ENCODE measurements around the gene MEGF6. TPM values are rescaled to one million over a fixed set of nuclear protein-coding genes. Genes with fewer than 3 reads are reported as not detected.

The MEGF6 gene
- total RNA-seq, 1 donor from 2014 or later = 194 TPM

GRCh38 chr1:3454811-3455618 lies 156.3 kb downstream of the MEGF6 start:
- Histone ChIP-seq H3K27me3 (no peaks in the 10 kb centered on the region), H3K4me1 (peaks cover 7 to 9% of the 10 kb centered on the region in 2 donors), H3K36me3 (no peaks in the 10 kb centered on the region), H3K4me3 (peak overlapping the region; percentile 53 to 60), H3K27ac (no peak overlapping the region), H3K9me3 (no peaks in the 10 kb centered on the region)
- intact Hi-C loops (cut with DNase I) = loop anchor here (5.0 kb wide), 1 partner anchor 267 kb away; no protein-coding TSS in a partner anchor
- TF ChIP-seq CTCF (IDR thresholded peaks at IDR 0.05) = no peak
- no peak for DNase-seq (ENCODE audit: low spot score in 2 of 2)

- Histone ChIP-seq H3K4me1 (peaks cover 7 to 9% of the 10 kb centered on the region in 2 donors), H3K27me3 (no peaks in the 10 kb centered on the region)
- peak in 2 of 3 experiments; percentile 24 to 41 for TF ChIP-seq CTCF (IDR thresholded peaks at IDR 0.05)
Observed at GRCh38 chr1:3453891-3454810, 157.2 kb downstream of the MEGF6 start, which contains the start of gene ARHGEF16. Gene ARHGEF16 (plus strand): TSS chr1:3454665. CDS start chr1:3463085, 8,420 bp downstream.

DNA sequence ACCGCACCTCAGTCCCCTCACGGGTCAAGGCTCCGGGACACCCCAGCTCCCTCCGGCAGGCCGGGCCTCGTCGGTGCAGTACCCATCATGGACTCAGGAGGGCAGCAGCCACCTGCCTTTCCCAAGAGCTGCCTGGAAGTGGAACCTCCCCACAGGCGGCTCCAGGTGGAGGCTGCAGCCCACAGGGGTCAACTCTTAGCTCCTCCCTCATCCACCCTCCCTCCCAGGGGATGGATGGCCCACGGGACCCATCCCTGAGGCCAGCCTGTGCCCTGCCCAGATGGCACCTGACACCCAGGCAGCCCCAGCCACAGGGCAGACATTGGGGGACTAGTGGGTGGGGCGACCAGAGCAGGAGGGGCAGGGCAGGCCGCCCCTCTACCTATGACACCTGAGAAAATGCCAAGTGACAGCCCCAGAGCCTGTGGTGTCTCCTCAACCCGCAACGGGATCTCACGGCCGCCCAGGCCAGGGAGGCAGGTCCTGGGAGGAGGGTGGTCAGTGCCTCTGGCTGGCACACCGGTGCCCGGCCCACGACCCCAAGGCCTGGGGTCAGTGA lies 158.0 kb downstream of the MEGF6 start:
- no peak overlapping the region for H3K27ac ChIP-seq
- TF ChIP-seq CTCF (IDR thresholded peaks at IDR 0.05) = peak; percentile 93 to 97 (median 94)
- no peaks in the 10 kb centered on the region for H3K9me3 ChIP-seq
- peak in 1 of 2 donors; percentile 82 for DNase-seq (ENCODE audit: low spot score in 2 of 2)
- H3K27me3 ChIP-seq = no peaks in the 10 kb centered on the region
- no peaks in the 10 kb centered on the region for H3K36me3 ChIP-seq
- H3K4me3 ChIP-seq = no peak overlapping the region
- intact Hi-C loops (cut with DNase I) = loop anchor here (1.0 to 5.0 kb wide), 3 partner anchors 168 to 350 kb away; no protein-coding TSS in a partner anchor
- peaks cover 7 to 9% of the 10 kb centered on the region in 2 donors for H3K4me1 ChIP-seq

More at GRCh38 chr1:3453891-3454810, 157.2 kb downstream of the MEGF6 start, which contains the start of gene ARHGEF16:
- intact Hi-C loops (cut with DNase I) = loop anchor here (1.0 to 5.0 kb wide), 3 partner anchors 167 to 349 kb away; no protein-coding TSS in a partner anchor
- Histone ChIP-seq H3K4me3 (peak within 1 kb of the TSS; percentile 53 to 60), H3K27ac (no peak within 1 kb of the TSS), H3K9me3 (no peaks in the 10 kb centered on the region), H3K36me3 (no peaks in the 10 kb centered on the region)
- no peak for DNase-seq (ENCODE audit: low spot score in 2 of 2)

- Histone ChIP-seq H3K9me3 (no peaks in the 10 kb centered on the region), H3K36me3 (no peaks in the 10 kb centered on the region), H3K27me3 (no peaks in the 10 kb centered on the region), H3K27ac (no peak overlapping the region), H3K4me1 (peaks cover 7 to 9% of the 10 kb centered on the region in 2 donors), H3K4me3 (no peak overlapping the region)
- no peak for TF ChIP-seq CTCF (IDR thresholded peaks at IDR 0.05)
- DNase-seq (ENCODE audit: low spot score in 2 of 2) = no peak
- intact Hi-C loops (cut with DNase I) = loop anchor here (1.0 to 5.0 kb wide), 3 partner anchors 168 to 350 kb away; no protein-coding TSS in a partner anchor
Observed at GRCh38 chr1:3452866-3453175, 158.5 kb downstream of the MEGF6 start.

All from ascending aorta (tissue), 2 donors.